ENCODE measurements around the gene ROR1.

The ROR1 gene

DNA sequence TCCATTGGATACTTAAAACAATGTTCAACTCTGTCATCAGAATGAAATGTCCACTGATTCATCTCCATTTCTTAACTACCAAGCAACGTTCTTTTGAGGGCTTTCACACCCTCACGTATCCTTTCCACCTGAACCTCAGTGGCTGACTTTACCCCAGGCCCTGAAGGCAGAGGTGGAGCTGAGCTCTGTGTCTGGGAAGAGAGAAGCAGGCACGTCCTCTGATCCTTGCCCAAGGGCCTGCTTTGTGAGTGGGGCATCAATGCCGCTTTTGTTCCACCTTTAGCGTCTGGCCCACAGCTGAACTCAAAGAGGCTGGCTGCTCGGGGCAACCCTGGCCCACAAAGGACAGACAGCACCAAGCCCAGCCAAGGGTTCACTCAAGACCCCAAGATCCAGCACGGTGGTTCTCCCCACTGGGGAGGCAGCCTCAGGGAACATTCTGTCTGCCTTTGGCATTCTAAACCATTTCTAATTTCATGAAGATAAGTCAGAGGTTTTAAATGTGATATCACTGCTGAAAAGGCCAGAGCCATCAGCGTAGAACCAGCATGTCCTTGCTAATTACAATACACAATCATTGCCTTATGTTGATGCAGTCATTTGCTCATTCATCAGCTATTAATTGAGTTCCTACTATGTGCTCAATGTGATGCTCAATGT lies 303.6 kb downstream of the ROR1 start:
- Histone ChIP-seq H3K9me3 (ENCODE audit: control insufficient read depth, insufficient read depth, low read depth, low read length) (no peaks in the 10 kb centered on the region), H3K4me1 (ENCODE audit: control insufficient read depth, insufficient read depth, low read length) (peaks cover 8% of the 10 kb centered on the region; the same call in 1 of the 2 replicates), H3K27ac (ENCODE audit: extremely low read depth, low read depth, low read length) (no peak overlapping the region), H3K4me3 (ENCODE audit: low read depth, low read length) (no peak overlapping the region), H3K36me3 (ENCODE audit: control insufficient read depth in 2 of 2, insufficient read depth in 1 of 2, low read length in 2 of 2) (no peaks in the 10 kb centered on the region)
- CTCF ChIA-PET: no interaction called here
- POLR2A ChIA-PET: no interaction called here
- TF ChIP-seq YY2 (tag by site-specific recombination; IDR thresholded peaks at IDR 0.05): no peak
- no peak for TF ChIP-seq ZNF610 (tag by site-specific recombination; IDR thresholded peaks at IDR 0.05; ENCODE audit: borderline replicate concordance)
- no peak for TF ChIP-seq ZNF777 (tag by site-specific recombination; IDR thresholded peaks at IDR 0.05; ENCODE audit: borderline replicate concordance)
- no peak for TF ChIP-seq ZNF169 (tag by site-specific recombination; IDR thresholded peaks at IDR 0.05)
- TF ChIP-seq ZNF624 (tag by site-specific recombination; IDR thresholded peaks at IDR 0.05): no peak
- TF ChIP-seq ZNF350 (tag by site-specific recombination; IDR thresholded peaks at IDR 0.05): no peak
- no peak for TF ChIP-seq ZNF324 (tag by site-specific recombination; IDR thresholded peaks at IDR 0.05)
- no peak for TF ChIP-seq ZNF157 (tag by site-specific recombination; IDR thresholded peaks at IDR 0.05)
- no peak for TF ChIP-seq YY1 (tag by site-specific recombination; IDR thresholded peaks at IDR 0.05)
- TF ChIP-seq ZNF473 (tag by site-specific recombination; IDR thresholded peaks at IDR 0.05): no peak
- no peak for TF ChIP-seq ZNF223 (tag by site-specific recombination; IDR thresholded peaks at IDR 0.05)
- TF ChIP-seq EGR2 (tag by site-specific recombination; IDR thresholded peaks at IDR 0.05; ENCODE audit: low read depth): no peak
- TF ChIP-seq, protein P1, sequence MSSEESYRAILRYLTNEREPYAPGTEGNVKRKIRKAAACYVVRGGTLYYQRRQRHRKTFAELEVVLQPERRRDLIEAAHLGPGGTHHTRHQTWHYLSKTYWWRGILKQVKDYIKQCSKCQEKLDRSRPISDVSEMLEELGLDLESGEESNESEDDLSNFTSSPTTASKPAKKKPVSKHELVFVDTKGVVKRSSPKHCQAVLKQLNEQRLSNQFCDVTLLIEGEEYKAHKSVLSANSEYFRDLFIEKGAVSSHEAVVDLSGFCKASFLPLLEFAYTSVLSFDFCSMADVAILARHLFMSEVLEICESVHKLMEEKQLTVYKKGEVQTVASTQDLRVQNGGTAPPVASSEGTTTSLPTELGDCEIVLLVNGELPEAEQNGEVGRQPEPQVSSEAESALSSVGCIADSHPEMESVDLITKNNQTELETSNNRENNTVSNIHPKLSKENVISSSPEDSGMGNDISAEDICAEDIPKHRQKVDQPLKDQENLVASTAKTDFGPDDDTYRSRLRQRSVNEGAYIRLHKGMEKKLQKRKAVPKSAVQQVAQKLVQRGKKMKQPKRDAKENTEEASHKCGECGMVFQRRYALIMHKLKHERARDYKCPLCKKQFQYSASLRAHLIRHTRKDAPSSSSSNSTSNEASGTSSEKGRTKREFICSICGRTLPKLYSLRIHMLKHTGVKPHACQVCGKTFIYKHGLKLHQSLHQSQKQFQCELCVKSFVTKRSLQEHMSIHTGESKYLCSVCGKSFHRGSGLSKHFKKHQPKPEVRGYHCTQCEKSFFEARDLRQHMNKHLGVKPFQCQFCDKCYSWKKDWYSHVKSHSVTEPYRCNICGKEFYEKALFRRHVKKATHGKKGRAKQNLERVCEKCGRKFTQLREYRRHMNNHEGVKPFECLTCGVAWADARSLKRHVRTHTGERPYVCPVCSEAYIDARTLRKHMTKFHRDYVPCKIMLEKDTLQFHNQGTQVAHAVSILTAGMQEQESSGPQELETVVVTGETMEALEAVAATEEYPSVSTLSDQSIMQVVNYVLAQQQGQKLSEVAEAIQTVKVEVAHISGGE (tag by site-specific recombination; conservative IDR thresholded peaks at IDR 0.05; ENCODE audit: low read depth): no peak
- no peak for TF ChIP-seq ZNF776 (tag by site-specific recombination; IDR thresholded peaks at IDR 0.05; ENCODE audit: borderline replicate concordance)
- TF ChIP-seq ZNF791 (tag by site-specific recombination; IDR thresholded peaks at IDR 0.05): no peak
- TF ChIP-seq ZNF660 (tag by site-specific recombination; IDR thresholded peaks at IDR 0.05): no peak
- no peak for TF ChIP-seq SALL2 (tag by site-specific recombination; IDR thresholded peaks at IDR 0.05; ENCODE audit: borderline replicate concordance)
- TF ChIP-seq ZNF558 (tag by site-specific recombination; IDR thresholded peaks at IDR 0.05): no peak

DNA sequence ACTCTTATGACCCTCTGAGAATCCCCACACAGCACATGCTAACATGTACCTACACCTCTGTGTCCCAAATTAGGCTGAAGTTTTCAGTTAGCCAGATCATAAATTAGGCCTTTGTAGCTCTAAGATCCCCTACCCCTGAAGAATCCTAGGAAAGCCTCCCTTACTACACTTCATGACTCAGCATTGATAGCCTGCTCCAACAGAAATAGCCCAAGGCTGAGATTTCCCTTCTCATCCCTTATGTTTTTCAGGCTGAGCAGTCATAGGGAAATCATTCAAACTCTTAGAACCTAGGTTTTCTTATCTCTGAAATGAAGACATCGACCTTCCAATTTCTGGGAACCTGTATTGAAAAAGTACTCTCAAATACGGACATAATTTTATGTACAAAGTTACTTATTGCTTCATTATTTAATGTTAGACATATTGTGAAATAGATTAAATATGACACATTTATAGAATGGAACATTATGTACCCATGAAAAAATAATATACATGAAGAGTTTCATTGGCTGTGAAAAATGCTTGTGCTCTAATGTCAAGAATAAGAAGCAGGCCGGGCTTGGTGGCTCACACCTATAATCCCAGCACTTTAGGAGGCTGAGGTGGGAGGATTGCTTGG lies 307.2 kb downstream of the ROR1 start:
- POLR2A ChIA-PET: no interaction called here
- CTCF ChIA-PET: no interaction called here
- Histone ChIP-seq H3K9me3 (ENCODE audit: control insufficient read depth, insufficient read depth, low read depth, low read length) (no peaks in the 10 kb centered on the region), H3K4me1 (ENCODE audit: control insufficient read depth, insufficient read depth, low read length) (peaks cover 4% of the 10 kb centered on the region; the same call in 1 of the 2 replicates), H3K36me3 (ENCODE audit: control insufficient read depth in 2 of 2, insufficient read depth in 1 of 2, low read length in 2 of 2) (no peaks in the 10 kb centered on the region), H3K27ac (ENCODE audit: extremely low read depth, low read depth, low read length) (no peak overlapping the region), H3K4me3 (ENCODE audit: low read depth, low read length) (no peak overlapping the region)
- TF ChIP-seq ZBTB1 (tag by site-specific recombination; IDR thresholded peaks at IDR 0.05): no peak
- no peak for TF ChIP-seq MYNN (tag by site-specific recombination; IDR thresholded peaks at IDR 0.05; ENCODE audit: borderline replicate concordance)
- TF ChIP-seq ZNF660 (tag by site-specific recombination; IDR thresholded peaks at IDR 0.05): no peak
- TF ChIP-seq ZNF184 (tag by site-specific recombination; IDR thresholded peaks at IDR 0.05): no peak
- no peak for TF ChIP-seq ZNF488 (tag by site-specific recombination; IDR thresholded peaks at IDR 0.05)
- no peak for TF ChIP-seq ZNF202 (tag by site-specific recombination; IDR thresholded peaks at IDR 0.05; ENCODE audit: borderline replicate concordance)
- no peak for TF ChIP-seq KLF10 (tag by site-specific recombination; IDR thresholded peaks at IDR 0.05)
- no peak for TF ChIP-seq ZNF133 (tag by site-specific recombination; IDR thresholded peaks at IDR 0.05)
- no peak for TF ChIP-seq ZFP3 (tag by site-specific recombination; IDR thresholded peaks at IDR 0.05; ENCODE audit: low read depth)
- TF ChIP-seq, protein P2, sequence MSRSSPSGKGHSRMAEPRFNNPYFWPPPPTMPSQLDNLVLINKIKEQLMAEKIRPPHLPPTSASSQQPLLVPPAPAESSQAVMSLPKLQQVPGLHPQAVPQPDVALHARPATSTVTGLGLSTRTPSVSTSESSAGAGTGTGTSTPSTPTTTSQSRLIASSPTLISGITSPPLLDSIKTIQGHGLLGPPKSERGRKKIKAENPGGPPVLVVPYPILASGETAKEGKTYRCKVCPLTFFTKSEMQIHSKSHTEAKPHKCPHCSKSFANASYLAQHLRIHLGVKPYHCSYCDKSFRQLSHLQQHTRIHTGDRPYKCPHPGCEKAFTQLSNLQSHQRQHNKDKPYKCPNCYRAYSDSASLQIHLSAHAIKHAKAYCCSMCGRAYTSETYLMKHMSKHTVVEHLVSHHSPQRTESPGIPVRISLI (tag by site-specific recombination; IDR thresholded peaks at IDR 0.05): no peak
- no peak for TF ChIP-seq ZNF473 (tag by site-specific recombination; IDR thresholded peaks at IDR 0.05)
- TF ChIP-seq, protein P3, sequence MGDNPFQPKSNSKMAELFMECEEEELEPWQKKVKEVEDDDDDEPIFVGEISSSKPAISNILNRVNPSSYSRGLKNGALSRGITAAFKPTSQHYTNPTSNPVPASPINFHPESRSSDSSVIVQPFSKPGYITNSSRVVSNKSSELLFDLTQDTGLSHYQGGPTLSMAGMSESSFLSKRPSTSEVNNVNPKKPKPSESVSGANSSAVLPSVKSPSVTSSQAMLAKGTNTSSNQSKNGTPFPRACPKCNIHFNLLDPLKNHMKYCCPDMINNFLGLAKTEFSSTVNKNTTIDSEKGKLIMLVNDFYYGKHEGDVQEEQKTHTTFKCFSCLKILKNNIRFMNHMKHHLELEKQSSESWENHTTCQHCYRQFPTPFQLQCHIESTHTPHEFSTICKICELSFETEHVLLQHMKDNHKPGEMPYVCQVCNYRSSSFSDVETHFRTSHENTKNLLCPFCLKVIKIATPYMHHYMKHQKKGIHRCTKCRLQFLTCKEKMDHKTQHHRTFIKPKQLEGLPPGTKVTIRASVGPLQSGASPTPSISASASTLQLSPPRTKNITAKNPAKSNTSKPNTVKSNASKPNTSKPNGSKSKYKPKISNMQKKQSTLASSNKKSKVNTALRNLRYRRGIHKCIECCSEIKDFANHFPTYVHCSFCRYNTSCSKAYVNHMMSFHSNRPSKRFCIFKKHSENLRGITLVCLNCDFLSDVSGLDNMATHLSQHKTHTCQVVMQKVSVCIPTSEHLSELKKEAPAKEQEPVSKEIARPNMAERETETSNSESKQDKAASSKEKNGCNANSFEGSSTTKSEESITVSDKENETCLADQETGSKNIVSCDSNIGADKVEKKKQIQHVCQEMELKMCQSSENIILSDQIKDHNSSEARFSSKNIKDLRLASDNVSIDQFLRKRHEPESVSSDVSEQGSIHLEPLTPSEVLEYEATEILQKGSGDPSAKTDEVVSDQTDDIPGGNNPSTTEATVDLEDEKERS (tag by site-specific recombination; IDR thresholded peaks at IDR 0.05): no peak

All from HEK293 (cell line).